ENCODE data around the gene PTPRT.
A peak's percentile ranks its signal among the peaks of the same experiment; 100 is the strongest.

Gene PTPRT

DNA sequence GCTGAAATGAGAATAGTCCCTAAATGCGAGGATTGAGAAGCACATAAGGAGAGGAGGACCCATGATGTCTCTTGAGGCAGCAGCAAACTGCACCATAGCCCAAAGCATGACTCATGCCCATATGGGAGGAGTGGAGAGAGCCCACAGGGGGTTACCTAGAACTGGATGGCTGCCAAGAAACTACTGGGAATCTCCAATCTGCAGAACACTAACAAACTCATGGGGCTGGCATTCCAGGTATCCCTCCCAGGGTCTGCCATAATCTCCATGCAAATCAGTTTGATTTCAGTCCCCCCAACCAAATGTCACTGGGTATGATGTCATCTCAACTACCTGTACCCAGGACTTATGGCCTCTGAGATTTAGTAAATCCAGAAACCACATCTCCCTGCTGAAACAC is 410.5 kb downstream of the PTPRT start:
- no peak overlapping the region for H3K27ac ChIP-seq (ENCODE audit: low read length)
- no peak for DNase-seq (ENCODE audit: low read depth, low spot score)
- no CpG with 5 or more reads among the region's 1 CpG for WGBS (ENCODE audit: insufficient coverage, insufficient read length)
- H3K9me3 ChIP-seq (ENCODE audit: control insufficient read depth, insufficient read depth, low read length), result no peaks in the 10 kb centered on the region
- no peaks in the 10 kb centered on the region for H3K27me3 ChIP-seq (ENCODE audit: control insufficient read depth, insufficient read depth, low read length)
- H3K4me1 ChIP-seq (ENCODE audit: control insufficient read depth, insufficient read depth, low read length), result no peaks in the 10 kb centered on the region
- no peak overlapping the region for H3K4me3 ChIP-seq (ENCODE audit: low read length)
- no peaks in the 10 kb centered on the region for H3K36me3 ChIP-seq (ENCODE audit: control insufficient read depth, insufficient read depth, low read length)

DNA sequence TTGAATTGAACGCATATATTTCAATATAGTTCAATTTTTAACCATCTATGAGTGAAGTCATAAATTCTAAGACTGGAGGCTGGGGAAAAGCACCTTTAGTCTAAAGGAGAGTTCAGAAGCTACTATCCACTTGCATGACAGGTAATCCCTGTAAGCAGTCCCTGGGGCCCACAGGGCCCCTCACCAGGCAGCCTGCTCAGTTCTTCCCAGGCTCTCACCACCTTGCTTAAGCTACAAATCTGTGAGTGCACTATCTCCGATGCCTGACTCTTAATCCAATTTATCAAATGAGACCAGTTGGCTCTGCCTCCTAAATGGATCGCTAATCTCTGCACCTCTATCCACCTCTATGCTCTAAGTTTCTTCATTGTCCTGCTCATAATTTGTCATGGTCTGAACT is 413.8 kb downstream of the PTPRT start:
- WGBS (ENCODE audit: insufficient coverage, insufficient read length), result no CpG with 5 or more reads among the region's 3 CpGs
- no peaks in the 10 kb centered on the region for H3K27me3 ChIP-seq (ENCODE audit: control insufficient read depth, insufficient read depth, low read length)
- no peak for DNase-seq (ENCODE audit: low read depth, low spot score)
- no peaks in the 10 kb centered on the region for H3K4me1 ChIP-seq (ENCODE audit: control insufficient read depth, insufficient read depth, low read length)
- H3K9me3 ChIP-seq (ENCODE audit: control insufficient read depth, insufficient read depth, low read length), result no peaks in the 10 kb centered on the region
- H3K27ac ChIP-seq (ENCODE audit: low read length), result no peak overlapping the region
- no peak overlapping the region for H3K4me3 ChIP-seq (ENCODE audit: low read length)
- no peaks in the 10 kb centered on the region for H3K36me3 ChIP-seq (ENCODE audit: control insufficient read depth, insufficient read depth, low read length)

DNA sequence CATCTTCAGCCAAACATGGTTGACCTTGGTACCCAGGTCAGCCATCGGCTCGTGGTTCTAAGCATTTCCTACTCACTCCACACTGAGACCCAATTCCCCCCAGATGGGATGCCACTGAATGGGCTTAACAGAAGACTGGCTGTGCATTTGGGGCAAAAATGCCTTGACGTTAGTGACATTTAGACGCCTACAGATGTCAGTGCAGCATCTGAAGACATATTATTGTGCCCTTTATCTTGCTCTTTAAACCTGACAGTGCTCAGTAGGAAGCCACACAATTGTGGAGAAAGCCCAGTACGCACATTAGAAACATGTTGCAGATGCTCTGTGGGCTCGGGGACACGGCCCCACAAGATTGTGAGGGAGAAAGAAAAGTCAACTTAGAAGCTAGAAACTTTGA is 414.7 kb downstream of the PTPRT start:
- WGBS (ENCODE audit: insufficient coverage, insufficient read length), result no CpG with 5 or more reads among the region's 7 CpGs
- Histone ChIP-seq H3K36me3 (ENCODE audit: control insufficient read depth, insufficient read depth, low read length) (no peaks in the 10 kb centered on the region), H3K4me1 (ENCODE audit: control insufficient read depth, insufficient read depth, low read length) (no peaks in the 10 kb centered on the region), H3K27me3 (ENCODE audit: control insufficient read depth, insufficient read depth, low read length) (no peaks in the 10 kb centered on the region), H3K4me3 (ENCODE audit: low read length) (no peak overlapping the region), H3K9me3 (ENCODE audit: control insufficient read depth, insufficient read depth, low read length) (no peaks in the 10 kb centered on the region), H3K27ac (ENCODE audit: low read length) (no peak overlapping the region)
- no peak for DNase-seq (ENCODE audit: low read depth, low spot score)

DNA sequence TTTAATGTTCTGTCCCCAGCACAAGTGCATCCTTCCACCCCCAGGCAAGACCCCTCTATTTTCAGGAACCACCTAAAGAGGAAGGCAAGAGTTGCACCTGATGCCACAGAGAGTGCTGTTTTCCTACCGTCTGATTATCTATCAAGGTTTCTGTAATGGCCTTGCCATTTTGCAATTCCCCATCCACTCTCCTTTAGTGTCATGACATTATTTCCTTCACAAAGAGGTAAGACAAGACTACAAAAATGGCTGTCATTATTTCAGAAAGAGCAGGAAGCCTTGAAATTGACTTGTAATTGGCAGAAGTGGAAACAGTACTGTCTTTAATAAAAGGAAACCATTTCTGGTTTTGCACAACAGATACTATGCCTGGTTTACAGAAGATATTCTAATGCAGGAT is 426.7 kb downstream of the PTPRT start:
- no peak overlapping the region for H3K4me3 ChIP-seq (ENCODE audit: low read length)
- H3K4me1 ChIP-seq (ENCODE audit: control insufficient read depth, insufficient read depth, low read length), result no peaks in the 10 kb centered on the region; the same call in 1 of the 2 replicates
- no peak overlapping the region for H3K27ac ChIP-seq (ENCODE audit: low read length)
- no peaks in the 10 kb centered on the region for H3K36me3 ChIP-seq (ENCODE audit: control insufficient read depth, insufficient read depth, low read length)
- WGBS (ENCODE audit: insufficient coverage, insufficient read length), result no CpG with 5 or more reads among the region's 1 CpG
- no peak for DNase-seq (ENCODE audit: low read depth, low spot score)
- no peaks in the 10 kb centered on the region for H3K27me3 ChIP-seq (ENCODE audit: control insufficient read depth, insufficient read depth, low read length)
- no peaks in the 10 kb centered on the region for H3K9me3 ChIP-seq (ENCODE audit: control insufficient read depth, insufficient read depth, low read length)

DNA sequence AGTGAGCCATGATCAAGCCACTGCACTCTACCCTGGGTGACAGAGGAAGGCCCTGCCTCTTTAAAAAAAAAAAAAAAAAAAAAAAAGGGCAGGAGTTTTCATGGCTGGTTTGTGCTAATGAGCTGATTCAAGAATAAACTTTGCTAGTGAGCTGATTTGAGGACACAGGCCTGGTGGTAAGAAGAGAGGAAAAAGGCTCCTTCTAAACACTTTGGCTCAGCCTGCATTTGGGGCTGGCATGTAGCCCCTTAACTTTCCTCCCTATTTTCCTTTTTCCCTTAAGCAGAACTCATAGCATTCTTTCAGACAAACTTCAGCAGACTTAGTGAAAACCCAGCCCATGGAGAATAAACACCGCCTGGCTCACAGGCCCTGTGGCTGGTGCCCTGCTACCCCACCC is 432.7 kb downstream of the PTPRT start:
- DNase-seq (ENCODE audit: low read depth, low spot score), result no peak
- WGBS (ENCODE audit: insufficient coverage, insufficient read length), result no CpG with 5 or more reads among the region's 1 CpG
- no peaks in the 10 kb centered on the region for H3K36me3 ChIP-seq (ENCODE audit: control insufficient read depth, insufficient read depth, low read length)
- H3K27ac ChIP-seq (ENCODE audit: low read length), result no peak overlapping the region
- no peaks in the 10 kb centered on the region for H3K9me3 ChIP-seq (ENCODE audit: control insufficient read depth, insufficient read depth, low read length)
- no peak overlapping the region for H3K4me3 ChIP-seq (ENCODE audit: low read length)
- H3K27me3 ChIP-seq (ENCODE audit: control insufficient read depth, insufficient read depth, low read length), result no peaks in the 10 kb centered on the region
- no peaks in the 10 kb centered on the region for H3K4me1 ChIP-seq (ENCODE audit: control insufficient read depth, insufficient read depth, low read length)

DNA sequence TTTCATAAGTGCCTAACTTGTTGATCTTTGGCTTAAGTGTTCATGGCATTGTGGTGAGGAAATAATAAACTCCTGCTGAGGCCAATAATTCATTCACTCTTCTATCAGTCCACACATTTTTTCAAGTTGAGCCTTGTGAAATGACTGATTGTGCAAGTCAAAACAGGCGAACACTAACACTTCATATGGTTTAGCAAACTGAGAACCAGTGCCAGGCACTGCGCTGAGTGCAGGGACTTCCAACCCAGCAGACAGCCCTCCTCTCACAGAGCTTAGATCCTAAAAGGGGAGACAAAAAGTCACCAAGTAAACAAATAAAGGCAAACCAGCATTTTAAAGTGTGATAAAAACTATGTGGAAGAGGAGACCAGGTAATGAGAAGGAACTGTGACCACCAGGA is 435.0 kb downstream of the PTPRT start:
- DNase-seq (ENCODE audit: low read depth, low spot score), result no peak
- WGBS (ENCODE audit: insufficient coverage, insufficient read length), result no CpG with 5 or more reads among the region's 2 CpGs
- Histone ChIP-seq H3K27me3 (ENCODE audit: control insufficient read depth, insufficient read depth, low read length) (no peaks in the 10 kb centered on the region), H3K36me3 (ENCODE audit: control insufficient read depth, insufficient read depth, low read length) (no peaks in the 10 kb centered on the region), H3K27ac (ENCODE audit: low read length) (no peak overlapping the region), H3K4me3 (ENCODE audit: low read length) (no peak overlapping the region), H3K4me1 (ENCODE audit: control insufficient read depth, insufficient read depth, low read length) (peaks cover 2% of the 10 kb centered on the region; the same call in 1 of the 2 replicates), H3K9me3 (ENCODE audit: control insufficient read depth, insufficient read depth, low read length) (no peaks in the 10 kb centered on the region)

DNA sequence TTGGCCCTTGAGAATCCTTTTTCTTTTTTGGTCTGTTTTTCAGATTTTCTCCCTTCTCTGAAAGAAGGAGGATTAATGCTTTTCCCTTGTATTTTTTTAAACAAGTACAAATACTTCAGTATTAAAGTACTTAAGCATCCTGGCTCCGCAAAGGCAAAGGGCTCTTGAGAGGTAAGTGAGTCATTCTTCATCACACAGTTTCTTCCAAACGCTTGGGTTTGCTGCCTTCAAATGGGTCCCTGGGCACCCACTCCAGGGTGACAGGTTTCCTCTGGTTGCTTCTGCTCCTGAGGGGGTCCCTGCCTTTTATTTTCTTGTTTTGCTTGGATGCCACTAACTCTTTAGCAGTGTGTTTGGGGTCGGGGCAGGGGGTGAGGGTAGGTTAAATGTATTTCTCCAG is 437.1 kb downstream of the PTPRT start:
- Histone ChIP-seq H3K4me3 (ENCODE audit: low read length) (no peak overlapping the region), H3K9me3 (ENCODE audit: control insufficient read depth, insufficient read depth, low read length) (no peaks in the 10 kb centered on the region), H3K27me3 (ENCODE audit: control insufficient read depth, insufficient read depth, low read length) (0 out of 2 replicates have a peak, but pooled peaks cover 2% of the 10 kb centered on the region), H3K36me3 (ENCODE audit: control insufficient read depth, insufficient read depth, low read length) (no peaks in the 10 kb centered on the region), H3K4me1 (ENCODE audit: control insufficient read depth, insufficient read depth, low read length) (peaks cover 3% of the 10 kb centered on the region), H3K27ac (ENCODE audit: low read length) (no peak overlapping the region)
- no CpG with 5 or more reads among the region's 3 CpGs for whole genome bisulfite sequencing (ENCODE audit: insufficient coverage, insufficient read length)
- no peak for DNase-seq (ENCODE audit: low read depth, low spot score)

DNA sequence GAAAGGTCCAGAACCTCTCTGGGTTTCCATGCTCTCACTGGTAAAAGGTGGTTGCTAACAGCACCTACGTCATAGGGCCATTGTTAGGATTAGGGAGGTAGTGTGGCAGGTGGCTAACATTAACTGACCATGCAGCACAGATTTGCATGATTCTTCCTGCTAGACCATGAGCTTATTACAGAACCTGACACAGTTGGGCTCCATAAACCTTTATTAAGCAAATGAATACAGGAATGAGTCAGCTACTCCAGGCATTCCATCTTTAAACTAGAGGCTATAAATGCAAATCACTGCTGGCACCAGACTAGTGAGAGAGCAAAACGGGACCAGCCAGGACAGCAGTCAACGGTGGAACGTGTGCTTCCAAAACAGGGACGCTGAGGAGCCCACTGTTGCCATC is 440.1 kb downstream of the PTPRT start:
- no CpG with 5 or more reads among the region's 5 CpGs for WGBS (ENCODE audit: insufficient coverage, insufficient read length)
- peak; percentile 9 for DNase-seq (ENCODE audit: low read depth, low spot score)
- no peak overlapping the region for H3K27ac ChIP-seq (ENCODE audit: low read length)
- H3K4me3 ChIP-seq (ENCODE audit: low read length), result no peak overlapping the region
- H3K36me3 ChIP-seq (ENCODE audit: control insufficient read depth, insufficient read depth, low read length), result no peaks in the 10 kb centered on the region
- 0 out of 2 replicates have a peak, but pooled peaks cover 2% of the 10 kb centered on the region for H3K27me3 ChIP-seq (ENCODE audit: control insufficient read depth, insufficient read depth, low read length)
- no peaks in the 10 kb centered on the region for H3K9me3 ChIP-seq (ENCODE audit: control insufficient read depth, insufficient read depth, low read length)
- peaks cover 3% of the 10 kb centered on the region for H3K4me1 ChIP-seq (ENCODE audit: control insufficient read depth, insufficient read depth, low read length)

DNA sequence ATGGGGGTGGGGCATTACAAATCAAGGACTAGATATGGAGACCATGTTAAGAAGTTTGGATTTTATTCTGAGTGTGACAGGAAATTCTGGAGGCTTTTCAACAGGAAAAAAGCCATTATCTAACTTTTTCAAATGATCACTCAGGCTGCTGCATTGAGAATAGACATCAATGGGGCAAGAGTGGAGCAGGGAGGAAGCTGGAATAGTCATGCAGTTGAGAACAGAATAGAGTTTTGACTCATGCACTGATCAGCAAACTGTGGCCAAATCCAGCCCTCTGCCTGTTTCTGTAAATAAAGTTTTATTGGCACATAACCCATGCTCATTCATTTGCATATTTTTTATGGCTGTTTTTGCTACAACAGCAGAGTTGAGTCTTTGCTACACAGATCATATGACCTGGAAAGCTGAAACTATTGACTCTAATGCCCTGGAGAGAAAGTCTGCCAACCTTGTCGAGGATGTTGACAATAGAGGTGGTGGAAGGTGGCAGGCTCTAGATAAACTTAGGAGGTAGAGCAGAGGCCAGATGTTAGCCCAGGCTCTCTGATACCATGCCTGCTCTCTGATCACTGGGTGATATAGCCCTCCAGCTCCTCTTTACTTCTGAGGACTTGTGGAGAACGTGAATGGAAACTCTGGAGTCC is 441.8 kb downstream of the PTPRT start:
- Histone ChIP-seq H3K27me3 (ENCODE audit: control insufficient read depth, insufficient read depth, low read length) (0 out of 2 replicates have a peak, but pooled peaks cover 2% of the 10 kb centered on the region), H3K4me3 (ENCODE audit: low read length) (no peak overlapping the region), H3K9me3 (ENCODE audit: control insufficient read depth, insufficient read depth, low read length) (no peaks in the 10 kb centered on the region), H3K36me3 (ENCODE audit: control insufficient read depth, insufficient read depth, low read length) (no peaks in the 10 kb centered on the region), H3K4me1 (ENCODE audit: control insufficient read depth, insufficient read depth, low read length) (peaks cover 3% of the 10 kb centered on the region), H3K27ac (ENCODE audit: low read length) (no peak overlapping the region)
- DNase-seq (ENCODE audit: low read depth, low spot score), result no peak
- no CpG with 5 or more reads among the region's 2 CpGs for WGBS (ENCODE audit: insufficient coverage, insufficient read length)

DNA sequence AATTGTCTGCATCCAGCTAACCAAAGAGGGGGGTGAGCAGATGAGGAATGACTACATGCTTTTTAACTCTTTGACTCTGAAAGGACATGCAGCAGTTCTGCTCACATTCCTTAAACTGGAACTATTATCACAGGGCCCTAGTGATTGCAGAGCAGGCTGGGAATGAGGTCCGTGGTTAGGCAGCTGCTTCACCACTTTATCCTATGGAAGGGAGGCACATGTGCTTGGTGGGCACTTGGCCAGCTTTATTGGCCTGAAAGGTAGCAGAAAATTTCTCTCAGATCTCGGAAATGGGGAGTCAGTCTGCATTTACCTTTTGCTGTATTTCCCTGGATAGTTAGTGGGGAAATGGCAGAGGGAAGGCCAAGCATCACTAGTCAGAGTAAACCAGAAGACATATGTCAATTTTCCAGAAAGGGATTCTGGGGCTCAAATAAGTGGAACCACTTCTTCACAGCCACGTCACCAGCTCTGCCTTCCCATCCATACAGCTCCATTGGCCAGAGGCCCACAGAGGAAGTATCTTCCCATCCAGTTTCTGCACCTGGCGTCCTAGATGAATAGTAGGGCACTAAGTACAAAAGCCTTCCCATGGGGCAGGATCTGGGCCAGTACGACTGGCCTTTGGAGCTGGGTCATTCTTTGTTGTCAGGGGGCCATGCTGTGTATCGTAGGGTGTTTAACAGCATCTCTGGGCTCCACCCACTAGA is 444.8 kb downstream of the PTPRT start:
- WGBS (ENCODE audit: insufficient coverage, insufficient read length), result no CpG with 5 or more reads among the region's 6 CpGs
- peaks cover 3% of the 10 kb centered on the region for H3K4me1 ChIP-seq (ENCODE audit: control insufficient read depth, insufficient read depth, low read length)
- H3K36me3 ChIP-seq (ENCODE audit: control insufficient read depth, insufficient read depth, low read length), result no peaks in the 10 kb centered on the region
- H3K27me3 ChIP-seq (ENCODE audit: control insufficient read depth, insufficient read depth, low read length), result 0 out of 2 replicates have a peak, but pooled peaks cover 2% of the 10 kb centered on the region
- no peak for DNase-seq (ENCODE audit: low read depth, low spot score)
- H3K27ac ChIP-seq (ENCODE audit: low read length), result no peak overlapping the region
- no peak overlapping the region for H3K4me3 ChIP-seq (ENCODE audit: low read length)
- no peaks in the 10 kb centered on the region for H3K9me3 ChIP-seq (ENCODE audit: control insufficient read depth, insufficient read depth, low read length)

DNA sequence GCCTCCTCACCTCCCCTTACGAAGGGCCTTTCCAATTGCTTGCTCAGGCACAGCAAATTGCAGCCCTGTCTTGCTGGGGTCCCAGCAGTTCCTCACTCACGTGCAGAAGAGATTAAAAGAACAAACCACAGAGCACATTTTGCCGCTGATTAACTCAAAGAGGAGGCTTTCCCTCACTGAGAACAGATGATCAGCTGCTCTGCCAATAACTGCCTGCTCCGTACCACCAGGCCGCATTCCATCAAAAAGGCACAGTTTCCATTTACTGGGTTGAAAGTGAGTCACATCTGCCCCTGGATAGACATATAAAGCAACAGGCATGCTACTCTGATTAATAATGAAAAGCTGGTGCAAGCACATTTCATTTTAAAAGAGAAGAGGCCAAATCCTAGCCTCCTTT is 446.8 kb downstream of the PTPRT start:
- DNase-seq (ENCODE audit: low read depth, low spot score), result no peak
- H3K9me3 ChIP-seq (ENCODE audit: control insufficient read depth, insufficient read depth, low read length), result no peaks in the 10 kb centered on the region
- no peaks in the 10 kb centered on the region for H3K4me1 ChIP-seq (ENCODE audit: control insufficient read depth, insufficient read depth, low read length)
- H3K4me3 ChIP-seq (ENCODE audit: low read length), result no peak overlapping the region
- H3K27me3 ChIP-seq (ENCODE audit: control insufficient read depth, insufficient read depth, low read length), result no peaks in the 10 kb centered on the region
- H3K27ac ChIP-seq (ENCODE audit: low read length), result no peak overlapping the region
- H3K36me3 ChIP-seq (ENCODE audit: control insufficient read depth, insufficient read depth, low read length), result no peaks in the 10 kb centered on the region
- WGBS (ENCODE audit: insufficient coverage, insufficient read length), result no CpG with 5 or more reads among the region's 5 CpGs

Measured in iPS DF 6.9 (cell line).